GM21528 (cell line): ENCODE results near the gene RFX1.
"Not testable (repeated sequence)": the region's sequence is repeated elsewhere in the genome, so short reads cannot be mapped to it uniquely, and the experiment has no call there.

Source experiments
- ATAC-seq: cut with Tn5 transposase; IDR thresholded peaks from one replicate; pipeline ENCODE4 v1.9.1; 2021; ENCODE audit warnings: mild to moderate bottlenecking, moderate library complexity; ENCODE audit not compliant: unreplicated experiment, low FRiP score

RFX1 gene

GRCh38 chr19:14006085-14006765, at the start of gene RFX1:
Gene RFX1 (minus strand): TSS chr19:14006320. CDS start chr19:13993843, 12,477 bp downstream.
- peak; percentile 70 for ATAC-seq

- ATAC-seq: no peak
Observed at GRCh38 chr19:14055396-14055795, 49.3 kb upstream of the RFX1 start.

- ATAC-seq: no peak
Observed at GRCh38 chr19:14054721-14055120, 48.6 kb upstream of the RFX1 start.

DNA sequence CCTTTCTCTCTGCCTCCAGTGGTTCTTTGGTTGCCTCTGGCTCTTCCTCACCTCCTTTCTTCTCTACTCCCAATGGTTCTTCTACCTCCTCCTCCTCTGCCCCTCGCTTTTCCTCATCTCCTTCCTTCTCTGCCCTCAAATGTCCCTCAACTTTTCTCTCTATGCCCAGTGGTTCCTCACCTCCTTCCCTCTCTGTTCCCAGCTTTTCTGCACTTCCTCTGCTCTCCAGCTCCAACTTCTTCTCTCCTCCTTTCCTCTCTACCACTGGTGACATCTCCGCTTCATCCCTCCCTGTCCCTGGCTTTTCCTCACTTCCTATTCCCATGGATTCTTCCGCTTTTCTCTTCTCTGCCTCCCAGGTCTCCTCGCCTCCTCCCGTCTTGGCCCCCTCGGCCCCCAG, 48.0 kb upstream of the RFX1 start:
- ATAC-seq: no peak

DNA sequence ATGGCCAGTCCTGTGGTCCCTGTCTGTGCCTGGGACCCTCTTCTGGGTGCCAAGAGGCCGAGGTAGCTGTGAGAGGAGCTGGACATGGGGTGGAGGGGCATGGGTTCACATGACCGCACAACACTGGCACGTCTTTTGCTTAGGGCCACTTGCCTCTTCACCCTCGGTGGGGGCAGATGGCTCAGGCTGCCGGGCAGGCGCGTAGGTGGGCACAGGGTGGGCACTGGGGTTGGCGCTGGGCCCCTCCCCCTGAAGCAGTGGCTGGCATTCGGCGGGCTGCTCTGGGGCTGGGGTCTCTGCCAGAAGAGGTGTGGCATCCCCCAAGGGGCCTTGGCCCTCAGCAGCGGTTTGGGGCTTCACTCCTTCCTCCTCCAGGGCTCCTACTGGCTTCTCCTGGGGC, 47.4 kb upstream of the RFX1 start:
- no peak for ATAC-seq

DNA sequence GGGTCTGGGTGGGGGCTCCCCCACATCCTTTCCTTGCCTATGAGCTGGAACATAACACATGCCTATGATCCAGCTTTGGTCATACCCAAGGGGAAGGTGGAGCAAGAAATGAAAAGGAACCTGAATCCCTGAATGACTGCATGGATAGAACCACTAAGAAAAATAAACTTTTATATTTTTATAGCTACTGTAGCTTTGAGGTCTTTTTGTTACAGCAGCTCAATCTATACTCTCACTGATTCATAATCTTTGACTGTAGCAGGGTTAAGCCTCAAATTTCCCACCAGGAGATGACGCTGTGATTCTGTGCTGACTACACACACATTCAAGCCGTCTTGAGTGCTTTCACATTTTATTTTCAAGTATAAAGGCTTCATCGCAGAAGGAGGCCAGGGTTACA, 46.9 kb upstream of the RFX1 start:
- ATAC-seq: no peak

GRCh38 chr19:14052470-14052869, 46.4 kb upstream of the RFX1 start:
- no peak for ATAC-seq

DNA sequence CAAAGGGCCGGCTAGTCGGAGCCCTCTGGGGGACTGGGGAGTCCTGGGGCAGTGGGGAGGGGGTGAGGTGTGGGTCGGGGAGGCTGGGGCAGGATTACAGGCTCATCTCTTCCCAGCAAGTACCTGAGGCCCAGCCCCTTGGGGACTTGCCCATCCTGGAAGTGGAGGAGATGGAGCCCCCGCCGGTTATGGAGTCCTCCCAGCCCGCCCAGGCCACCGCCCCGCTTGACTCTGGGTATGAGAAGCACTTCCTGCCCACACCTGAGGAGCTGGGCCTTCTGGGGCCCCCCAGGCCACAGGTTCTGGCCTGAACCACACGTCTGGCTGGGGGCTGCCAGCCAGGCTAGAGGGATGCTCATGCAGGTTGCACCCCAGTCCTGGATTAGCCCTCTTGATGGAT, 45.9 kb upstream of the RFX1 start:
- no peak for ATAC-seq

DNA sequence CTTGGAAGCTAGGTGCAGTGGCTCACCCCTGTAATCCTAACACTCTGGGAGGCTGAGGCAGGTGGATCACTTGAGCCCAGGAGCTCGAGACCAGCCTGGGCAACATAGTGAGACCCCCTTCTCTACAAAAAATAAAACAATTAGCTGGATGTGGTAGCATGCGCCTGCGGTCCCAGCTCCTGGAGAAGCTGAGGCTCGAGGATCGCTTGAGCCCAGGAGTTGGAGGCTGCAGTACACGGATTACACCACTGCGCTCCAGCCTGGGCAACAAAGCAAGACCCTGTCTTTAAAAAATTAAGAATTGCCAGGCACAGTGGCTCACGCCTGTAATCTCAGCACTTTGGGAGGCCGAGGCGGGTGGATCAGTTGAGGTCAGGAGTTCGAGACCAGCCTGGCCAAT, 44.8 kb upstream of the RFX1 start:
- ATAC-seq: not testable (repeated sequence)

DNA sequence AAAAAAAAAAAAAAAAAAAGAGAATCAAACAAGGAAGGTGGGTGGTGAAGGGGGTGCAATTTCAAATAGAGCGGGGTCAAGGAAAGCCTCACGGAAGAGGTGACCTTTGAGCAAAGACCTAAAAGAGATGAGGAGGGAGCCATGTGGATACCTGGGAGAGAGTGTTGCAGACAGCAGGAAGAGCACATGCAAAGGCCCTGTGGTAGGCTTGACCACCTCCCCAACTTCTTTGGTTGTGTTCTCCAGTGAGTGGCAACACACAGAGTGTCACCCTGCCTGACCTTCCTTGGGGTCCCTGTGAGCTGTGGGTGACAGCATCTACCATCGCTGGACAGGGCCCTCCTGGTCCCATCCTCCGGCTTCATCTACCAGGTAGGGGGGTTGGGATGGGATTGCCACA, 44.4 kb upstream of the RFX1 start:
- no peak for ATAC-seq

DNA sequence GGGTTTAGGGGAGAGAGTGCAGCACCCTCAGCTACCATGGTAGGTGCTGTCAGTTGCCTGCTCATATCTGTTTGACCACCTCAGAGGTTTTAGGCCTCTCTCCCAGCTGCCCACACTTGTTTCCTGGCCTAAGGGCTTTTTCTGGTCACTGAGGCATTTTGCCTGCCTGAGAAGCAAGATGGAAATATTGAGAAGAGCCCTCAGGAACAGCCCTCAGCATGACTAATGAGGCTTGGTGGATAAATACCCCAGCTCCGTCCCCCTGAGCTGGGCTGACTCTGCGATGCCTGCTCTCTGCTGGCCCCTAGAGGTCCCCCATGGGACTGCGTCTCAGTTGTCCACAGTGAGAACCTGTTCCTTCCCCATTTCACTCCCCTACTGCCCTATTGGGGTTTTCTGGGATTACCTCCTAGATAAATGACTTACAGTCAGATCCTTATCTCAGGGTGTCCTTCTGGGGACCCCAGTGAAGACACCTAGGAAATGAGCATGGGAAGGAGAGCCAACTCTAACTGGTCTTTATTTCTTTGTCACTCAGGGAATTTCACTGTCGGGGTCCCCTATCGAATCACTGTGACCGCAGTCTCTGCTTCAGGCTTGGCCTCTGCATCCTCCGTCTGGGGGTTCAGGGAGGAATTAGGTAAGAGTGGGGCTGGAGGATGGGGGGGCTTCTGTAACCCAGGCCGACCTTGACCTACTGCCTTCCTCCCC, 42.5 kb upstream of the RFX1 start:
- ATAC-seq: no peak

DNA sequence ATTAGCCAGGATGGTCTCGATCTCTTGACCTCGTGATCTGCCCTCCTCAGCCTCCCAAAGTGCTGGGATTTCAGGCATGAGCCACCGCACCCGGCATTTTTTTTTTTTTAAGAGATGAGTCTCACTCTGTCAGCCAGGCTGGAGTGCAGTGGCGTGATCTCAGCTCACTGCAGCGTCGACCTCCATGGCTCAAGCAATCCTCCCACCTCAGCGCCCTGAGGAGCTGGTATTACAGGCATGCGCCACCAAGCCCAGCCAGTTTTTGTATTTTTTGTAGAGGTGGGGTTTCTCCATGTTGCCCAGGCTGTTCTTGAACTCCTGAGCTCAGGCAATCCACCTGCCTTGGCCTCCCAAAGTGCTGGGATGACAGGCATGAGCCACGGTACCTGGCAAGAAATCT, 41.7 kb upstream of the RFX1 start:
- not testable (repeated sequence) for ATAC-seq

- ATAC-seq: not testable (repeated sequence)
Observed at GRCh38 chr19:14042659-14043608, 36.8 kb upstream of the RFX1 start.

DNA sequence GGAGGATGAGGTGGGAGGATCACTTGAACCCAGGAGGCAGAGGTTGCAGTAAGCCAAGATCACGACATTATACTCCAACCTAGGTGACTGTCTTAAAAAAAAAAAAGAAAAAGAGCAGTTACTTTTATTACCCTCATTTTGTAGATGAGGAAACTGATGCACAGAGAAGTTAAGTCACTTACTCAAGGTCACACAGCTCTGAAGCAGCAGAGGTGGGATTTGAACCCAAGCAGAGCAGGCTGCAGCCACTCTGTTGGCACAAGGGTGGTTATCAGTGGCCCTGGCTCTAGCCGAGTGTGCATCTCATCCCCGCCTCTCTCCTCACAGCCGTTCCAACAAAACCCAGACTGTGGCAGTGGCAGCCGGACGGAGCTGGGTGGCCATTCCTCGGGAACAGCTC, 33.1 kb upstream of the RFX1 start:
- ATAC-seq: no peak

- ATAC-seq: no peak
Observed at GRCh38 chr19:14035706-14036105, 29.6 kb upstream of the RFX1 start.

GRCh38 chr19:14035159-14035558, 29.0 kb upstream of the RFX1 start:
- ATAC-seq: not testable (repeated sequence)

DNA sequence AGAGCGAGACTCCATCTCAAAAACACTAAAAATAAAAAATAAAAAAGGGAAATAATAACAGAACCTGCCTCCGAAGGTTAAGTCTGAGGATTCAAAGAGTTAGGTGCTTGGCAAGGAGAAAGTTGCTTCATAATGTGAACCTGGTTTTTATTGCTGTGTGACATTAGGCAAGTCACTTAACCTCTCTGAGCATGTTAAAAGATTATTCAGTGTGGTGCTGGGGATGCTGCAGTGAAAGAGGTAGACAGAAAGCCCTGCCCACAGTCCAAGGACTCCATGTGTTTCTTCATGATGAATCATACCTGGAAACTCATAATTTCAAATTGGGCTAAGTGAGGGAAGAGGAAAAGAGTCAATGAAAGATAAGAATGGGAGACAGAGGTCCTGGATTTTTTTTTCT, 27.8 kb upstream of the RFX1 start:
- ATAC-seq: no peak

DNA sequence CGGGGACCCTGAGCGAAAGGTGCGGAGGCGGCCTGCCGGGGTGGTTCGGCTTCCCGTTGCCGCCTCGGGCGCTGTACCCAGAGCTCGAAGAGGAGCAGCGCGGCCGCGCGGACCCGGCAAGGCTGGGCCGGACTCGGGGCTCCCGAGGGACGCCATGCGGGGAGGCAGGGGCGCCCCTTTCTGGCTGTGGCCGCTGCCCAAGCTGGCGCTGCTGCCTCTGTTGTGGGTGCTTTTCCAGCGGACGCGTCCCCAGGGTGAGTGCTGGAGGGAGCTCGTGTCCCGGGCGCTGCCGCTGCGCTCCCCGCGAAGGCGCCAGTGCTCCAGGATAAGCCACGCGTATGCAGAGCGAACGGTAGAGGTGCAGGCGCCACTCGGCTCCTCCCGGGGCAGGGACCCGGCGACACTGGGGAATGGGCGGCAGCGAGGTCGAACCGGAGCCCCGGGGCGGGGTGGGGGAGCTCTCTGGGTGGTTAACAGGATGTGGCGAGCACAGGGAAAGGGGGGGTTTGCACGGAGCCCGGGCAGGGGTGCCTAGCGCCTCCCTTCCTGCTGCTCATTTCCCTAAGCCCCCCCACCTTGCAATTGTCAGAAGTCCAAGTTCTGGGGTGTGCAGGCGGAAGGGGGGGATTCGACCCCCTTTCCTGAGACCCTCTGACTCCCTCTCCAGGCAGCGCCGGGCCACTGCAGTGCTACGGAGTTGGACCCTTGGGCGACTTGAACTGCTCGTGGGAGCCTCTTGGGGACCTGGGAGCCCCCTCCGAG, 25.8 kb upstream of the RFX1 start, which contains the start of gene IL27RA:
IL27RA (plus strand) TSS at position 44 of the 762 bp plus-strand sequence; CDS start at position 155, 111 bp downstream.
- ATAC-seq: no peak

GRCh38 chr19:14030997-14031718, 25.0 kb upstream of the RFX1 start:
- no peak for ATAC-seq

- ATAC-seq: no peak
Observed at GRCh38 chr19:14028901-14029300, 22.8 kb upstream of the RFX1 start.
